HEK293 (cell line): Measurements from ENCODE around the gene UPK3A.

Source experiments
- FEZF1 ChIP-seq: fragments of 450-650 bp; formaldehyde crosslinking; IDR thresholded peaks from 2 replicates; pipeline ENCODE4 v1.5.1; 2016; ENCODE audit warnings: missing biosample characterization, missing genetic modification characterization
- GLI4 ChIP-seq: fragments of 450-650 bp; formaldehyde crosslinking; IDR thresholded peaks from 2 replicates; pipeline ENCODE4 v1.5.1; 2016; ENCODE audit warnings: missing biosample characterization, missing genetic modification characterization
- HOXD13 ChIP-seq: sonication (generic); formaldehyde crosslinking; IDR thresholded peaks from 2 replicates; pipeline ENCODE4 v1.8.0; 2022; ENCODE audit warnings: missing genetic modification reagents, borderline replicate concordance
- IKZF3 ChIP-seq: fragments of 450-650 bp; IDR thresholded peaks from 2 replicates; pipeline ENCODE4 v1.5.0; 2018; ENCODE audit warnings: missing biosample characterization, mild to moderate bottlenecking, missing genetic modification characterization, moderate library complexity
- KLF16 ChIP-seq: fragments of 450-650 bp; formaldehyde crosslinking; IDR thresholded peaks from 2 replicates; pipeline ENCODE4 v1.5.1; 2017; ENCODE audit warnings: missing biosample characterization, missing genetic modification characterization
- KLF7 ChIP-seq: fragments of 450-650 bp; formaldehyde crosslinking; IDR thresholded peaks from 2 replicates; pipeline ENCODE4 v1.5.1; 2016; ENCODE audit warnings: missing biosample characterization, missing genetic modification characterization, borderline replicate concordance
- KLF8 ChIP-seq: fragments of 450-650 bp; formaldehyde crosslinking; IDR thresholded peaks from 2 replicates; pipeline ENCODE4 v1.5.1; 2016; ENCODE audit warnings: missing biosample characterization, missing genetic modification characterization
- TRIM28 ChIP-seq: IDR thresholded peaks from 2 replicates; pipeline ENCODE4 v1.6.1; 2011; ENCODE audit warnings: low read length, control low read depth, borderline replicate concordance
- ZBTB7A ChIP-seq: fragments of 450-650 bp; formaldehyde crosslinking; IDR thresholded peaks from 2 replicates; pipeline ENCODE4 v1.5.1; 2016; ENCODE audit warnings: low read depth, missing biosample characterization, missing genetic modification characterization
- ZEB2 ChIP-seq: fragments of 450-650 bp; formaldehyde crosslinking; IDR thresholded peaks from 2 replicates; pipeline ENCODE4 v1.5.1; 2016; ENCODE audit warnings: missing biosample characterization, missing genetic modification characterization
- ZNF10 ChIP-seq: fragments of 450-650 bp; formaldehyde crosslinking; IDR thresholded peaks from 2 replicates; pipeline ENCODE4 v1.5.1; 2017; ENCODE audit warnings: missing biosample characterization, missing genetic modification characterization
- ZNF114 ChIP-seq: fragments of 450-650 bp; formaldehyde crosslinking; IDR thresholded peaks from 2 replicates; pipeline ENCODE4 v1.5.0; 2017; ENCODE audit warnings: missing biosample characterization, missing genetic modification characterization
- ZNF140 ChIP-seq: fragments of 450-650 bp; formaldehyde crosslinking; IDR thresholded peaks from 2 replicates; pipeline ENCODE4 v1.5.1; 2016; ENCODE audit warnings: missing biosample characterization, missing genetic modification characterization
- ZNF184 ChIP-seq: fragments of 450-650 bp; IDR thresholded peaks from 2 replicates; pipeline ENCODE4 v1.5.1; 2018; ENCODE audit warnings: missing biosample characterization, mild to moderate bottlenecking, missing genetic modification characterization
- ZNF223 ChIP-seq: fragments of 450-650 bp; formaldehyde crosslinking; IDR thresholded peaks from 2 replicates; pipeline ENCODE4 v1.5.1; 2016; ENCODE audit warnings: missing biosample characterization, missing genetic modification characterization
- ZNF24 ChIP-seq: fragments of 450-650 bp; formaldehyde crosslinking; IDR thresholded peaks from 2 replicates; pipeline ENCODE4 v1.5.1; 2016; ENCODE audit warnings: missing biosample characterization, missing genetic modification characterization
- ZNF311 ChIP-seq: fragments of 450-650 bp; formaldehyde crosslinking; IDR thresholded peaks from 2 replicates; pipeline ENCODE4 v1.5.1; 2017; ENCODE audit warnings: missing biosample characterization, missing genetic modification characterization, borderline replicate concordance
- ZNF391 ChIP-seq: fragments of 450-650 bp; formaldehyde crosslinking; IDR thresholded peaks from 2 replicates; pipeline ENCODE4 v1.5.1; 2016; ENCODE audit warnings: low read depth, missing biosample characterization, missing genetic modification characterization, borderline replicate concordance
- ZNF544 ChIP-seq: fragments of 450-650 bp; formaldehyde crosslinking; IDR thresholded peaks from 2 replicates; pipeline ENCODE4 v1.5.0; 2017; ENCODE audit warnings: missing biosample characterization, missing genetic modification characterization
- ZNF558 ChIP-seq: fragments of 450-650 bp; formaldehyde crosslinking; IDR thresholded peaks from 2 replicates; pipeline ENCODE4 v1.5.1; 2016; ENCODE audit warnings: missing biosample characterization, missing genetic modification characterization
- ZNF560 ChIP-seq: fragments of 450-650 bp; formaldehyde crosslinking; IDR thresholded peaks from 2 replicates; pipeline ENCODE4 v1.5.1; 2017; ENCODE audit warnings: missing biosample characterization, missing genetic modification characterization, borderline replicate concordance
- ZNF600 ChIP-seq: fragments of 450-650 bp; formaldehyde crosslinking; IDR thresholded peaks from 2 replicates; pipeline ENCODE4 v1.5.1; 2016; ENCODE audit warnings: missing biosample characterization, missing genetic modification characterization
- ZNF629 ChIP-seq: fragments of 450-650 bp; formaldehyde crosslinking; IDR thresholded peaks from 2 replicates; pipeline ENCODE4 v1.5.1; 2017; ENCODE audit warnings: missing biosample characterization, missing genetic modification characterization
- ZNF658 ChIP-seq: fragments of 450-650 bp; formaldehyde crosslinking; IDR thresholded peaks from 2 replicates; pipeline ENCODE4; 2016; ENCODE audit warnings: missing biosample characterization, missing genetic modification characterization
- ZNF660 ChIP-seq: fragments of 450-650 bp; IDR thresholded peaks from 2 replicates; pipeline ENCODE4 v1.5.1; 2018; ENCODE audit warnings: missing biosample characterization, mild to moderate bottlenecking, missing genetic modification characterization
- ZNF76 ChIP-seq: fragments of 450-650 bp; formaldehyde crosslinking; IDR thresholded peaks from 2 replicates; pipeline ENCODE4; 2016; ENCODE audit warnings: low read depth, missing biosample characterization, missing genetic modification characterization, borderline replicate concordance
- ZNF785 ChIP-seq: fragments of 450-650 bp; formaldehyde crosslinking; IDR thresholded peaks from 2 replicates; pipeline ENCODE4 v1.5.1; 2016; ENCODE audit warnings: missing biosample characterization, missing genetic modification characterization
- ZXDB ChIP-seq: fragments of 450-650 bp; formaldehyde crosslinking; IDR thresholded peaks from 2 replicates; pipeline ENCODE4 v1.5.1; 2016; ENCODE audit warnings: missing biosample characterization, missing genetic modification characterization
- TF ChIP-seq, protein P1 (sequence below): fragments of 450-650 bp; formaldehyde crosslinking; conservative IDR thresholded peaks from 2 replicates; pipeline ENCODE4 v1.5.1; 2016; ENCODE audit warnings: low read depth, missing biosample characterization, missing genetic modification characterization
- TF ChIP-seq, protein P2 (sequence below): fragments of 450-650 bp; formaldehyde crosslinking; IDR thresholded peaks from 2 replicates; pipeline ENCODE4 v1.5.1; 2016; ENCODE audit warnings: missing biosample characterization, missing genetic modification characterization, low read depth
- TF ChIP-seq, protein P3 (sequence below): fragments of 450-650 bp; formaldehyde crosslinking; IDR thresholded peaks from 2 replicates; pipeline ENCODE4 v1.5.1; 2016; ENCODE audit warnings: missing biosample characterization, missing genetic modification characterization
- TF ChIP-seq, protein P4 (sequence below): fragments of 450-650 bp; formaldehyde crosslinking; IDR thresholded peaks from 2 replicates; pipeline ENCODE4 v1.5.1; 2016; ENCODE audit warnings: missing biosample characterization, missing genetic modification characterization

Gene UPK3A

DNA sequence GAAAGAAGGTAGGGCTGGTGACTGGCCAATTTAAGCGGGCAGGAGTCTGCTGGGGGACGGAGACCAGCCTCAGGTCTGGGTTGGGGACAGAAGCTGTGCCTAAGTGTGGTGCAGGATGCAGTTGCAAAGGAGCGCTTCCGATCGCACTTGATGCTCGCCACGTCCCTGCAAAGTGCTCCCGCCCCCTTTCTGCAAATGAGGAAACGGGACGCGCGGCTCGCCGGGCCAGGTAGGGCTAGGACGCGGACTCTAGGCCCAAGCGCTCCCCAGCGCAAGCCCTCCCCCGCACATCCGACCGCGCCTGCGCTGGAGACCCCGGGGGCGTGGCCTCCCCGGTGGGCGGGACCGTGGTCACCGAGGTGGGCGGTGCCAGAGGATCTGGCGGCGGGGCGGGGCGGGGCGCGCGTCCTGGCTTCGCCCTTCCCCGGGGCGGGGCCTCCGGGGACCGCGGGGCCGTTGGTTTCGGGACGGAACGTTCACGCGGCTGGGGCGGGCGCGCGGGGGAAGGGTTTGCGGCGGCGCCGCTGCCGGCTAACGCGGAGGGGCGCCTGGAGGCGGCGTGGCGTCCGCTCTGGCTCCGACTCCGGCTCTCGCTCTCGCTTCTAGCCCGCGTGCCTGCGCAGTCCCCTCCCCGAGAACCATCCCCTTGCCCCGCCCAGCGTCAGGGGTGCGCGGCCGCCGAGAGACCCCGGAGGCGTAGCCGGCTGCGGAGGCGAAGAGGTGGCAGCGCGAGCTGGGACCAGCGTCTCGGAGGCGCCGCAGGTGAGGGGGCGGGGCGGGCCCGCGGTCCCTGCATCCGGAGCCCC lies 24.9 kb downstream of the UPK3A start, which contains the start of gene FAM118A (continued):
- TF ChIP-seq ZNF391 (tag by site-specific recombination) (peak; percentile 26; the same call in 1 of the 2 replicates), TRIM28 (peak; percentile 58; the same call in 1 of the 2 replicates), KLF8 (tag by site-specific recombination) (peak; percentile 56; the same call in 1 of the 2 replicates), FEZF1 (tag by site-specific recombination) (no peak), KLF7 (no peak), ZNF311 (tag by site-specific recombination) (no peak), ZNF544 (tag by site-specific recombination) (no peak), GLI4 (0 out of 2 replicates have a peak, but pooled peaks have one; percentile 39), ZNF600 (tag by site-specific recombination) (peak; percentile 51; the same call in 1 of the 2 replicates), KLF16 (tag by site-specific recombination) (peak; percentile 69; the same call in 1 of the 2 replicates), ZXDB (tag by site-specific recombination) (peak; percentile 86), IKZF3 (peak; percentile 57; the same call in 1 of the 2 replicates), ZNF140 (no peak), ZNF785 (tag by site-specific recombination) (peak; percentile 57; the same call in 1 of the 2 replicates), HOXD13 (no peak), ZNF658 (tag by site-specific recombination) (no peak), ZNF223 (tag by site-specific recombination) (no peak), ZNF24 (tag by site-specific recombination) (no peak), ZNF629 (tag by site-specific recombination) (0 out of 2 replicates have a peak, but pooled peaks have one; percentile 7), ZNF558 (tag by site-specific recombination) (no peak), ZNF660 (tag by site-specific recombination) (peak; percentile 93), ZNF76 (peak; percentile 46; the same call in 1 of the 2 replicates), ZNF114 (tag by site-specific recombination) (no peak), ZNF184 (no peak), ZNF560 (tag by site-specific recombination) (no peak), ZNF10 (tag by site-specific recombination) (no peak), ZEB2 (tag by site-specific recombination) (peak; percentile 52; the same call in 1 of the 2 replicates), ZBTB7A (tag by site-specific recombination) (peak; percentile 38; the same call in 1 of the 2 replicates)
- TF ChIP-seq, protein P1, sequence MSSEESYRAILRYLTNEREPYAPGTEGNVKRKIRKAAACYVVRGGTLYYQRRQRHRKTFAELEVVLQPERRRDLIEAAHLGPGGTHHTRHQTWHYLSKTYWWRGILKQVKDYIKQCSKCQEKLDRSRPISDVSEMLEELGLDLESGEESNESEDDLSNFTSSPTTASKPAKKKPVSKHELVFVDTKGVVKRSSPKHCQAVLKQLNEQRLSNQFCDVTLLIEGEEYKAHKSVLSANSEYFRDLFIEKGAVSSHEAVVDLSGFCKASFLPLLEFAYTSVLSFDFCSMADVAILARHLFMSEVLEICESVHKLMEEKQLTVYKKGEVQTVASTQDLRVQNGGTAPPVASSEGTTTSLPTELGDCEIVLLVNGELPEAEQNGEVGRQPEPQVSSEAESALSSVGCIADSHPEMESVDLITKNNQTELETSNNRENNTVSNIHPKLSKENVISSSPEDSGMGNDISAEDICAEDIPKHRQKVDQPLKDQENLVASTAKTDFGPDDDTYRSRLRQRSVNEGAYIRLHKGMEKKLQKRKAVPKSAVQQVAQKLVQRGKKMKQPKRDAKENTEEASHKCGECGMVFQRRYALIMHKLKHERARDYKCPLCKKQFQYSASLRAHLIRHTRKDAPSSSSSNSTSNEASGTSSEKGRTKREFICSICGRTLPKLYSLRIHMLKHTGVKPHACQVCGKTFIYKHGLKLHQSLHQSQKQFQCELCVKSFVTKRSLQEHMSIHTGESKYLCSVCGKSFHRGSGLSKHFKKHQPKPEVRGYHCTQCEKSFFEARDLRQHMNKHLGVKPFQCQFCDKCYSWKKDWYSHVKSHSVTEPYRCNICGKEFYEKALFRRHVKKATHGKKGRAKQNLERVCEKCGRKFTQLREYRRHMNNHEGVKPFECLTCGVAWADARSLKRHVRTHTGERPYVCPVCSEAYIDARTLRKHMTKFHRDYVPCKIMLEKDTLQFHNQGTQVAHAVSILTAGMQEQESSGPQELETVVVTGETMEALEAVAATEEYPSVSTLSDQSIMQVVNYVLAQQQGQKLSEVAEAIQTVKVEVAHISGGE (tag by site-specific recombination): peak; percentile 98
- TF ChIP-seq, protein P2, sequence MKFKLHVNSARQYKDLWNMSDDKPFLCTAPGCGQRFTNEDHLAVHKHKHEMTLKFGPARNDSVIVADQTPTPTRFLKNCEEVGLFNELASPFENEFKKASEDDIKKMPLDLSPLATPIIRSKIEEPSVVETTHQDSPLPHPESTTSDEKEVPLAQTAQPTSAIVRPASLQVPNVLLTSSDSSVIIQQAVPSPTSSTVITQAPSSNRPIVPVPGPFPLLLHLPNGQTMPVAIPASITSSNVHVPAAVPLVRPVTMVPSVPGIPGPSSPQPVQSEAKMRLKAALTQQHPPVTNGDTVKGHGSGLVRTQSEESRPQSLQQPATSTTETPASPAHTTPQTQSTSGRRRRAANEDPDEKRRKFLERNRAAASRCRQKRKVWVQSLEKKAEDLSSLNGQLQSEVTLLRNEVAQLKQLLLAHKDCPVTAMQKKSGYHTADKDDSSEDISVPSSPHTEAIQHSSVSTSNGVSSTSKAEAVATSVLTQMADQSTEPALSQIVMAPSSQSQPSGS (tag by site-specific recombination): no peak
- TF ChIP-seq, protein P3, sequence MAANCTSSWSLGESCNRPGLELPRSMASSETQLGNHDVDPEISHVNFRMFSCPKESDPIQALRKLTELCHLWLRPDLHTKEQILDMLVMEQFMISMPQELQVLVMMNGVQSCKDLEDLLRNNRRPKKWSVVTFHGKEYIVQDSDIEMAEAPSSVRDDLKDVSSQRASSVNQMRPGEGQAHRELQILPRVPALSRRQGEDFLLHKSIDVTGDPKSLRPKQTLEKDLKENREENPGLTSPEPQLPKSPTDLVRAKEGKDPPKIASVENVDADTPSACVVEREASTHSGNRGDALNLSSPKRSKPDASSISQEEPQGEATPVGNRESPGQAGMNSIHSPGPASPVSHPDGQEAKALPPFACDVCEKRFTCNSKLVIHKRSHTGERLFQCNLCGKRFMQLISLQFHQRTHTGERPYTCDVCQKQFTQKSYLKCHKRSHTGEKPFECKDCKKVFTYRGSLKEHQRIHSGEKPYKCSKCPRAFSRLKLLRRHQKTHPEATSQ (tag by site-specific recombination): peak; percentile 69; the same call in 1 of the 2 replicates
- TF ChIP-seq, protein P4, sequence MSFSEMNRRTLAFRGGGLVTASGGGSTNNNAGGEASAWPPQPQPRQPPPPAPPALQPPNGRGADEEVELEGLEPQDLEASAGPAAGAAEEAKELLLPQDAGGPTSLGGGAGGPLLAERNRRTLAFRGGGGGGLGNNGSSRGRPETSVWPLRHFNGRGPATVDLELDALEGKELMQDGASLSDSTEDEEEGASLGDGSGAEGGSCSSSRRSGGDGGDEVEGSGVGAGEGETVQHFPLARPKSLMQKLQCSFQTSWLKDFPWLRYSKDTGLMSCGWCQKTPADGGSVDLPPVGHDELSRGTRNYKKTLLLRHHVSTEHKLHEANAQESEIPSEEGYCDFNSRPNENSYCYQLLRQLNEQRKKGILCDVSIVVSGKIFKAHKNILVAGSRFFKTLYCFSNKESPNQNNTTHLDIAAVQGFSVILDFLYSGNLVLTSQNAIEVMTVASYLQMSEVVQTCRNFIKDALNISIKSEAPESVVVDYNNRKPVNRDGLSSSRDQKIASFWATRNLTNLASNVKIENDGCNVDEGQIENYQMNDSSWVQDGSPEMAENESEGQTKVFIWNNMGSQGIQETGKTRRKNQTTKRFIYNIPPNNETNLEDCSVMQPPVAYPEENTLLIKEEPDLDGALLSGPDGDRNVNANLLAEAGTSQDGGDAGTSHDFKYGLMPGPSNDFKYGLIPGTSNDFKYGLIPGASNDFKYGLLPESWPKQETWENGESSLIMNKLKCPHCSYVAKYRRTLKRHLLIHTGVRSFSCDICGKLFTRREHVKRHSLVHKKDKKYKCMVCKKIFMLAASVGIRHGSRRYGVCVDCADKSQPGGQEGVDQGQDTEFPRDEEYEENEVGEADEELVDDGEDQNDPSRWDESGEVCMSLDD (tag by site-specific recombination): peak; percentile 69
